Measurements from ENCODE around the gene RAB32. TPM values are rescaled to one million over a fixed set of nuclear protein-coding genes. Genes with fewer than 3 reads are reported as not detected.
"Not testable (repeated sequence)": the region's sequence is repeated elsewhere in the genome, so short reads cannot be mapped to it uniquely, and the experiment has no call there.

The RAB32 gene
- total RNA-seq, 2 donors from 2014 or later: 7.3 to 17.9 TPM

- 84 to 85% methylated on average over 7 of the region's 7 CpGs for WGBS, 2 donors
- TF ChIP-seq POLR2A (IDR thresholded peaks at IDR 0.05) (no peak), CTCF (IDR thresholded peaks at IDR 0.05) (no peak)
- no peak overlapping the region for H3K4me3 ChIP-seq
- peaks cover 0 to 2% of the 10 kb centered on the region in 2 donors for H3K36me3 ChIP-seq (replicated peaks in 1 of 2; ENCODE audit: insufficient read depth in 1 of 2, low read depth in 2 of 2)
- H3K27ac ChIP-seq: no peak overlapping the region
- H3K27me3 ChIP-seq: no peaks in the 10 kb centered on the region
- ATAC-seq (no peak), DNase-seq (no peak)
- intact Hi-C loops (cut with DNase I): no loop called here
- no peaks in the 10 kb centered on the region for H3K9me3 ChIP-seq
- peaks cover 7% of the 10 kb centered on the region for H3K4me1 ChIP-seq
Observed at GRCh38 chr6:146551545-146551944, 7.9 kb downstream of the RAB32 start.

GRCh38 chr6:146553377-146554135 lies 9.9 kb downstream of the RAB32 start:
- intact Hi-C loops (cut with DNase I): no loop called here
- no peak for TF ChIP-seq CTCF (IDR thresholded peaks at IDR 0.05)
- no peak for TF ChIP-seq POLR2A (IDR thresholded peaks at IDR 0.05)
- no peaks in the 10 kb centered on the region for H3K27me3 ChIP-seq
- H3K4me1 ChIP-seq: no peaks in the 10 kb centered on the region
- no peak overlapping the region for H3K4me3 ChIP-seq
- no peaks in the 10 kb centered on the region for H3K9me3 ChIP-seq
- WGBS, 2 donors: 81 to 85% methylated on average over 7 of the region's 7 CpGs
- no peak for ATAC-seq
- H3K27ac ChIP-seq: no peak overlapping the region
- peaks cover 0 to 2% of the 10 kb centered on the region in 2 donors for H3K36me3 ChIP-seq (replicated peaks in 1 of 2; ENCODE audit: insufficient read depth in 1 of 2, low read depth in 2 of 2)
- DNase-seq: no peak

- TF ChIP-seq CTCF (IDR thresholded peaks at IDR 0.05) (no peak), POLR2A (IDR thresholded peaks at IDR 0.05) (no peak)
- DNase-seq: no peak
- Histone ChIP-seq H3K9me3 (no peaks in the 10 kb centered on the region), H3K4me1 (no peaks in the 10 kb centered on the region), H3K27me3 (no peaks in the 10 kb centered on the region), H3K4me3 (no peak overlapping the region), H3K36me3 (replicated peaks in 1 of 2; ENCODE audit: insufficient read depth in 1 of 2, low read depth in 2 of 2) (no peaks in the 10 kb centered on the region), H3K27ac (no peak overlapping the region)
- 73 to 94% methylated on average over 1 of the region's 1 CpG for WGBS, 2 donors
- intact Hi-C loops (cut with DNase I): no loop called here
- no peak for ATAC-seq
Observed at GRCh38 chr6:146560607-146561006, 17.0 kb downstream of the RAB32 start.

- ATAC-seq; H3K27ac ChIP-seq; intact Hi-C loops (cut with DNase I); H3K4me1 ChIP-seq; H3K27me3 ChIP-seq; H3K36me3 ChIP-seq (replicated peaks in 1 of 2; ENCODE audit: insufficient read depth in 1 of 2, low read depth in 2 of 2); DNase-seq; H3K4me3 ChIP-seq; H3K9me3 ChIP-seq: not testable (repeated sequence)
- WGBS, 2 donors: 46 to 65% methylated on average over 2 of the region's 2 CpGs
Observed at GRCh38 chr6:146566661-146567060, 23.0 kb downstream of the RAB32 start.

GRCh38 chr6:146568619-146569018 lies 25.0 kb downstream of the RAB32 start:
- H3K27ac ChIP-seq; H3K4me3 ChIP-seq; intact Hi-C loops (cut with DNase I); H3K9me3 ChIP-seq; H3K27me3 ChIP-seq; H3K36me3 ChIP-seq (replicated peaks in 1 of 2; ENCODE audit: insufficient read depth in 1 of 2, low read depth in 2 of 2); ATAC-seq; H3K4me1 ChIP-seq; DNase-seq: not testable (repeated sequence)
- 68 to 81% methylated on average over 3 of the region's 3 CpGs for WGBS, 2 donors

GRCh38 chr6:146574211-146574610 lies 30.6 kb downstream of the RAB32 start:
- TF ChIP-seq CTCF (IDR thresholded peaks at IDR 0.05) (no peak), POLR2A (IDR thresholded peaks at IDR 0.05) (no peak)

More at GRCh38 chr6:146574211-146574610, 30.6 kb downstream of the RAB32 start:
- Histone ChIP-seq H3K27ac (no peak overlapping the region), H3K36me3 (replicated peaks in 1 of 2; ENCODE audit: insufficient read depth in 1 of 2, low read depth in 2 of 2) (no peaks in the 10 kb centered on the region), H3K4me1 (no peaks in the 10 kb centered on the region), H3K27me3 (no peaks in the 10 kb centered on the region), H3K9me3 (no peaks in the 10 kb centered on the region), H3K4me3 (no peak overlapping the region)
- 86% methylated on average over 1 of the region's 1 CpG for WGBS, 2 donors
- ATAC-seq (no peak), DNase-seq (no peak)
- intact Hi-C loops (cut with DNase I): no loop called here
